Nephron progenitor cell (in vitro differentiated cells): ENCODE results near the gene ULK4.

Experiments
- DNase-seq: peaks from one replicate; pipeline ENCODE4 v3.0.0; 2021
- H3K27ac Mint-ChIP-seq: 2 replicates; pipeline ENCODE4 v1.8.0; 2021; ENCODE audit warnings: mild to moderate bottlenecking, moderate library complexity, mixed read lengths
- H3K27me3 Mint-ChIP-seq: 2 replicates; pipeline ENCODE4 v1.8.0; 2021; ENCODE audit warnings: mild to moderate bottlenecking, low read depth, mixed read lengths; ENCODE audit not compliant: poor library complexity
- H3K36me3 Mint-ChIP-seq: 2 replicates; pipeline ENCODE4 v1.8.0; 2021; ENCODE audit warnings: low read depth, mixed read lengths
- H3K4me1 Mint-ChIP-seq: 2 replicates; pipeline ENCODE4 v1.8.0; 2021; ENCODE audit warnings: mixed read lengths
- H3K4me3 Mint-ChIP-seq: 2 replicates; pipeline ENCODE4 v1.8.0; 2021; ENCODE audit warnings: mild to moderate bottlenecking, moderate library complexity, mixed read lengths
- H3K9me3 Mint-ChIP-seq: 2 replicates; pipeline ENCODE4 v1.8.0; 2021; ENCODE audit warnings: mild to moderate bottlenecking, moderate library complexity, mixed read lengths
- TF ChIP-seq, protein P1 (sequence below): fragments of 200-600 bp; sonication (generic); IDR thresholded peaks from 2 replicates; pipeline ENCODE4 v1.5.0; 2021; ENCODE audit warnings: antibody characterized with exemption

ULK4 gene

GRCh38 chr3:41674449-41674848 is 287.5 kb downstream of the ULK4 start:
- no peak for DNase-seq
- Mint-ChIP-seq H3K27ac (no peak overlapping the region), H3K27me3 (peaks cover 3% of the 10 kb centered on the region), H3K4me1 (no peaks in the 10 kb centered on the region), H3K9me3 (peaks cover 18% of the 10 kb centered on the region), H3K4me3 (no peak overlapping the region), H3K36me3 (peaks cover 10% of the 10 kb centered on the region)
- TF ChIP-seq, protein P1, sequence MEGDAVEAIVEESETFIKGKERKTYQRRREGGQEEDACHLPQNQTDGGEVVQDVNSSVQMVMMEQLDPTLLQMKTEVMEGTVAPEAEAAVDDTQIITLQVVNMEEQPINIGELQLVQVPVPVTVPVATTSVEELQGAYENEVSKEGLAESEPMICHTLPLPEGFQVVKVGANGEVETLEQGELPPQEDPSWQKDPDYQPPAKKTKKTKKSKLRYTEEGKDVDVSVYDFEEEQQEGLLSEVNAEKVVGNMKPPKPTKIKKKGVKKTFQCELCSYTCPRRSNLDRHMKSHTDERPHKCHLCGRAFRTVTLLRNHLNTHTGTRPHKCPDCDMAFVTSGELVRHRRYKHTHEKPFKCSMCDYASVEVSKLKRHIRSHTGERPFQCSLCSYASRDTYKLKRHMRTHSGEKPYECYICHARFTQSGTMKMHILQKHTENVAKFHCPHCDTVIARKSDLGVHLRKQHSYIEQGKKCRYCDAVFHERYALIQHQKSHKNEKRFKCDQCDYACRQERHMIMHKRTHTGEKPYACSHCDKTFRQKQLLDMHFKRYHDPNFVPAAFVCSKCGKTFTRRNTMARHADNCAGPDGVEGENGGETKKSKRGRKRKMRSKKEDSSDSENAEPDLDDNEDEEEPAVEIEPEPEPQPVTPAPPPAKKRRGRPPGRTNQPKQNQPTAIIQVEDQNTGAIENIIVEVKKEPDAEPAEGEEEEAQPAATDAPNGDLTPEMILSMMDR: no peak

DNA sequence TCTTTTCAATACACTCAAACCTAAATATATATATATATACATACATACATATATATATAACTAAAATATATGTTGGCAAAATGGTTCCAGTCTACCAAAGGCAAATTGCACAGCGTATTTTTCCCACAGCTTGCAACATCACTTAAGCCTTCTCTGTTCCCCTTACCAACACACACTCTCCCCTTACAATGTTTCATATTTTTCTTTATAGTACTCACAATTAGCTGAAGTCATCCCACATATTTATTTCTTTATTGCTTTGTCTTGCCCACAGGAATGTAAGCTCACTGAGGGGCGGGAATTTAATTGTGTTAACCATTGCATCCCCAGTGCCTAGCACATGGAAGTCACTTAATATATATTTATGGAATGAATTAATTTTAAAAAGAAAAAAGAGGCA is 288.3 kb downstream of the ULK4 start:
- Mint-ChIP-seq H3K36me3 (peaks cover 10% of the 10 kb centered on the region), H3K4me1 (no peaks in the 10 kb centered on the region), H3K27me3 (peaks cover 3% of the 10 kb centered on the region), H3K9me3 (peaks cover 18% of the 10 kb centered on the region), H3K27ac (no peak overlapping the region), H3K4me3 (no peak overlapping the region)
- TF ChIP-seq, protein P1: no peak
- no peak for DNase-seq

DNA sequence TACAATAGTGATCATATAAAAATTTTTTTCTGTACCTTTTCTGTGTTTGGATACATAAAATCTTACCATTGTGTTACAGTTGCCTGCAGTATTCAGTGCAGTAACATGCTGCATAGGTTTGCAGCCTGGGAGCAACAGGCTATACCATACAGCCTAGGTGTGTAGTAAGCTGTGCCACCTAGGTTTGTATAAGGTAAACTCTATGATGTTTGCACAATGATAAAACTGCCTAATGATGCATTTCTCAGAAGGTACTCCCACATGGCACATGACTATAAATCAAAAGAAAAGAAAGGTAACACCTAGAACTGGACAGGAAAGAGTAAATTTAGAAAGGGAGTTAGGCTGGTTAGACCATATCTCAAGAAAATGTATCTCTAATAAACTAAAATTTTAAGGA is 293.5 kb downstream of the ULK4 start:
- H3K9me3 Mint-ChIP-seq: peaks cover 44% of the 10 kb centered on the region
- H3K27ac Mint-ChIP-seq: no peak overlapping the region
- no peak overlapping the region for H3K4me3 Mint-ChIP-seq
- H3K27me3 Mint-ChIP-seq: peaks cover 3% of the 10 kb centered on the region
- no peak for DNase-seq
- TF ChIP-seq, protein P1: no peak
- no peaks in the 10 kb centered on the region for H3K4me1 Mint-ChIP-seq
- peaks cover 32% of the 10 kb centered on the region for H3K36me3 Mint-ChIP-seq

DNA sequence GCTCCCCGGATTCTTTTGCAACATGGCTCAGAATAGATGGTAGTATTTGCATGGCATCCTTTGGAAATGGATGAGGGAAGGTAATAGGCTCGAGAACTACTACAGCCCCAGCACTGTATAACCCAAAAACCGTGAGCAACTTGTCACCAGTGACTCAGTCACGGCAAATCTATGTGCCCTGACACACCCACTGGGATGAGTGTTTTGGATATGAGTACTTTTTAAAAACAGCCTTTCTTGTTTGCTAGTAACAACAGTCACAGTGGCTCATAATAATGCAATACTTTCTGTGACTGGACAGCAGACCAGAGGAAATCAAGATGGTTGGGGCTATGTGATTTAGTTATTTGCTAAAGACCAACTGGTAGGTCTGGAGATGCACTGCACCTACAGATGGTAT is 299.6 kb downstream of the ULK4 start:
- H3K36me3 Mint-ChIP-seq: peaks cover 22% of the 10 kb centered on the region
- DNase-seq: no peak

DNA sequence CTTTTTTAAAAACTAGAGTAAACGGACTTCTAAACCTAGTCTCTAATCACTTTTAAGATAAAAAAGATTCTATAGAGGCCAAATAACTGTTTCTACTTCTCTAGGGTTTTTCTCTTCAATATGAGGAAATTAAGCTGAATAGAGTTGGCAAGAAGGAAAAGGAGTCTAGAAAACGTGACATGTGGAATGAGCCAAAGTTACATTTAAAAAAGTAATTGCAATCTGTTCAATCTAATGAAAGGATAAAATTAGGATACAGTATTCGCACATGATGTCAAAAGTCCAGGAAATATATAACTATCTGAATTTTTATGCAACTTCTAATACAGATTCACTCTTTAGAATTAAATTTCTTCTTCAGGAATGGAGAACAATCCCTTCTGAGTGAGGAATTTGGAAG is 300.1 kb downstream of the ULK4 start:
- Mint-ChIP-seq H3K27ac (no peak overlapping the region), H3K36me3 (peaks cover 22% of the 10 kb centered on the region), H3K9me3 (peaks cover 26% of the 10 kb centered on the region), H3K4me3 (no peak overlapping the region), H3K27me3 (no peaks in the 10 kb centered on the region), H3K4me1 (no peaks in the 10 kb centered on the region)
- DNase-seq: no peak
- TF ChIP-seq, protein P1: no peak

More for the DNA sequence above, 299.6 kb downstream of the ULK4 start:
- TF ChIP-seq, protein P1: no peak
- Mint-ChIP-seq H3K4me1 (no peaks in the 10 kb centered on the region), H3K4me3 (no peak overlapping the region), H3K9me3 (peaks cover 26% of the 10 kb centered on the region), H3K27ac (no peak overlapping the region), H3K27me3 (no peaks in the 10 kb centered on the region)

DNA sequence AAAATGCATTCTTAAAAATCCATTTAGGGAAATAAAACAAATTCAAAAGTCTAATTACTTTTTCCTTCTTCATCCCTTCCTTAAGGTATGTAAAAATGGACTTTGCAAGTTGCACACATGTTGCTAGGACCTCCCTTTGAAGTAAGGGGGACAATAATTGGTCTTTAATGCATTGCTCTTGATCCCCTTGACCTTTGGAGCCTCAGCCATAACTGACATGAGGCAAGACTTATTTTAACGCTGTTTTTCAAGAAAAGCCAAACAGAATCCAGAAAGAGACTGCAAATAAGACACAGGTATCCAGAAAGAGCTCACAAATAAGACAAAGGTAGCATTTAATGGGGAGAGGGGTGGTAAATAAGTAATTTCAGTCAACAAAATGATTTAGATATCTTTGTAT is 301.4 kb downstream of the ULK4 start:
- Mint-ChIP-seq H3K36me3 (peaks cover 10% of the 10 kb centered on the region), H3K4me1 (no peaks in the 10 kb centered on the region), H3K27me3 (no peaks in the 10 kb centered on the region), H3K9me3 (peaks cover 15% of the 10 kb centered on the region), H3K4me3 (no peak overlapping the region), H3K27ac (no peak overlapping the region)
- no peak for DNase-seq
- TF ChIP-seq, protein P1: no peak
